Measurements from ENCODE around the gene FANCC.

The FANCC gene

DNA sequence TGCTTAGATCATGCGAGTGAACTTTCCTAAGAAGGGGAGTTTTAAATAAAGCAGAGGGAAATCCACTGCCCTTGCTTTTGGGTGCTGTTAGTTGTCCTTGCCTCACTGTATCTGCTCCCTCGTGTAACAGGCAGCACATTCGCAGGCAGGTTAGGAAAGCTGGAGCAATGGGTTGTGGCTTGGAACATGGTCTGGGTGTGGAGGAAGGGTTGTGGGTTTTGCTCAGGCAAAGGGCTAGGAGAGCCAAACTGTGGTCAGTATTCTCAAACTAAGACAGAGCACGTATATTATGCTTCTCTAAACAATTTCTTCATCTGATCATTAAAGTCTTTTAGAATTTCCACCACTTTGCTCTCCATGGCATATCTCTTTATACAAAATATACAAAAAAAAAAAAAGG lies 135.7 kb downstream of the FANCC start:
- peaks cover 3% of the 10 kb centered on the region for H3K36me3 Mint-ChIP-seq (ENCODE audit: low read depth)
- H3K4me3 Mint-ChIP-seq, result no peak overlapping the region
- no peak overlapping the region for H3K27ac Mint-ChIP-seq
- TF ChIP-seq, protein P1, sequence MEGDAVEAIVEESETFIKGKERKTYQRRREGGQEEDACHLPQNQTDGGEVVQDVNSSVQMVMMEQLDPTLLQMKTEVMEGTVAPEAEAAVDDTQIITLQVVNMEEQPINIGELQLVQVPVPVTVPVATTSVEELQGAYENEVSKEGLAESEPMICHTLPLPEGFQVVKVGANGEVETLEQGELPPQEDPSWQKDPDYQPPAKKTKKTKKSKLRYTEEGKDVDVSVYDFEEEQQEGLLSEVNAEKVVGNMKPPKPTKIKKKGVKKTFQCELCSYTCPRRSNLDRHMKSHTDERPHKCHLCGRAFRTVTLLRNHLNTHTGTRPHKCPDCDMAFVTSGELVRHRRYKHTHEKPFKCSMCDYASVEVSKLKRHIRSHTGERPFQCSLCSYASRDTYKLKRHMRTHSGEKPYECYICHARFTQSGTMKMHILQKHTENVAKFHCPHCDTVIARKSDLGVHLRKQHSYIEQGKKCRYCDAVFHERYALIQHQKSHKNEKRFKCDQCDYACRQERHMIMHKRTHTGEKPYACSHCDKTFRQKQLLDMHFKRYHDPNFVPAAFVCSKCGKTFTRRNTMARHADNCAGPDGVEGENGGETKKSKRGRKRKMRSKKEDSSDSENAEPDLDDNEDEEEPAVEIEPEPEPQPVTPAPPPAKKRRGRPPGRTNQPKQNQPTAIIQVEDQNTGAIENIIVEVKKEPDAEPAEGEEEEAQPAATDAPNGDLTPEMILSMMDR (IDR thresholded peaks at IDR 0.05; ENCODE audit: unreplicated experiment in 3 of 3), result no peak
- peaks cover 3% of the 10 kb centered on the region for H3K27me3 Mint-ChIP-seq (ENCODE audit: low read depth)
- H3K9me3 Mint-ChIP-seq, result no peaks in the 10 kb centered on the region
- H3K4me1 Mint-ChIP-seq, result peaks cover 10% of the 10 kb centered on the region

DNA sequence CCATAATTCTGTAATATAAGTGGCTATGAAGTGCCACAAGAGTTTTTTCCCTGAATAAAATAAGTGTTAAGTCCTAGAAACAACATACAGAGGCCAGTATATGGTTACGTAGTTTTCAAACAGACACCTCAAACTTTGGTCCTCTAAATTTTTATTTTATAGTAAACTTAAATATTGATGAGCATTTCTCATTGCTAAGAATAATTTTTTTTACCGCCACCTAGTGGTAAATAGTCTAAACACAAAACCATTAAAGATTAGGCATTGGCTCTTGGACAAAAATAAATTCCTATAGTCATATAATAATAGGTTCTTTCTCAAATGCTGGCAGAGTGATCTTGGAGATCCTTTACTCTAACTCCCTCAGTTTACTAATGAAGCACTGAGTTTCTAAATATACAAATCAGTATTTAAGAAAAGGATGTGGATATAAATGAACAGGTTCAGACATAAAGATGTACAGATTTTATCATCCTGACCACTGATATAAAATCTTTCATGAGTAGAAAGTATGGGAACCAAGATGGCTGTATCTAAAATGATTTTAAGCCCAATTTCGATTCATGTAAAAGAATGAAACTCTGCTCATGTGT lies 136.2 kb downstream of the FANCC start:
- peaks cover 3% of the 10 kb centered on the region for H3K36me3 Mint-ChIP-seq (ENCODE audit: low read depth)
- no peaks in the 10 kb centered on the region for H3K9me3 Mint-ChIP-seq
- H3K4me1 Mint-ChIP-seq, result peaks cover 15% of the 10 kb centered on the region
- TF ChIP-seq, protein P1 (IDR thresholded peaks at IDR 0.05; ENCODE audit: unreplicated experiment in 3 of 3), result peak; percentile 44 to 64 (median 50)
- H3K27me3 Mint-ChIP-seq (ENCODE audit: low read depth), result peaks cover 3% of the 10 kb centered on the region
- no peak overlapping the region for H3K4me3 Mint-ChIP-seq
- no peak overlapping the region for H3K27ac Mint-ChIP-seq

DNA sequence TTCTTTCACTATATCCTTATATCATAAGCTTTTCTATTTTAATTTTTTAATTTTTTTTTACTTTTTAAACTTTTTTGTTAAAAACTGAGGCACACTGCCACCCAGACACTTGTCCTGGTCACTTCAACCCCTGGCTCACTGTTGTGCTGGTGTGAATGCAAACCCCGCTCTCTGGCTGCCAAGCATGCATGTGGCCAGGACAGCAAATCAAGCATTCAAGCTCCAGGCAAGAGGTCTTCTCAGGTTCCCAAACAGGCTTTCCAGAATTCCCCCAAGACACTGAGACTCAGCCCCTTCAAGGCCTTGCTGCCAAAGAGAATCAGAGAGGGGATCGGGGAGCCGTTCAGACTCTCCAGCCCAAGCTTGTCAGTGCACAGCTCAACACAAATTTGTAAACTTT lies 139.9 kb downstream of the FANCC start:
- Mint-ChIP-seq H3K27me3 (ENCODE audit: low read depth) (no peaks in the 10 kb centered on the region), H3K4me3 (no peak overlapping the region), H3K27ac (no peak overlapping the region), H3K9me3 (no peaks in the 10 kb centered on the region), H3K36me3 (ENCODE audit: low read depth) (no peaks in the 10 kb centered on the region), H3K4me1 (peaks cover 20% of the 10 kb centered on the region)
- TF ChIP-seq, protein P1 (IDR thresholded peaks at IDR 0.05; ENCODE audit: unreplicated experiment in 3 of 3), result no peak

DNA sequence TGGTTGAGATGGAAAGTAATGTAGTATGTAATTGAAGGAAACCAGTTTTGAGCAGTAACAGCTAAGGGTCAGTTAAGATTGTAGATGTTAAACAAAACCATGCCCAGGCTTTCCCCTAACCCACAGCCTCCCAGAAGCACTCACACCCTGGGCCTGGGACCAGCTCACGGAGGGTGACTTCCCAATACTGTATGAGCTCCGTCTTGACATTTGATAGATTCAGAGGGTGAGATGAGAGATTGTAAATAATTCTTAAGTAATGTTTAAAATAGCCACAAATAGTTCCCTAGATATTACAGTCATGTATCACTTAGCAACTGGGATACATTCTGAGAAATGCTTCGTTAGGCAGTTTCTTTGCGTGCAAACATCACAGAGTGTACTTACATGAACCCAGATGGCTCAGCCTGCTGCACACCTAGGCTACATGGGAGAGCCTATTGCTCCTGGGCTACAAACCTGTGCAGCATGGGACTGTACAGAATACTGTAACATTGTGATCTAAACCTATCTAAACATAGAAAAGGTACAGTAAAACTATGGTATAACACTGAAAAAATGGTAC lies 140.7 kb downstream of the FANCC start:
- no peak overlapping the region for H3K4me3 Mint-ChIP-seq
- no peaks in the 10 kb centered on the region for H3K27me3 Mint-ChIP-seq (ENCODE audit: low read depth)
- H3K9me3 Mint-ChIP-seq, result no peaks in the 10 kb centered on the region
- H3K27ac Mint-ChIP-seq, result no peak overlapping the region
- H3K4me1 Mint-ChIP-seq, result peaks cover 21% of the 10 kb centered on the region
- TF ChIP-seq, protein P1 (IDR thresholded peaks at IDR 0.05; ENCODE audit: unreplicated experiment in 3 of 3), result no peak
- no peaks in the 10 kb centered on the region for H3K36me3 Mint-ChIP-seq (ENCODE audit: low read depth)

DNA sequence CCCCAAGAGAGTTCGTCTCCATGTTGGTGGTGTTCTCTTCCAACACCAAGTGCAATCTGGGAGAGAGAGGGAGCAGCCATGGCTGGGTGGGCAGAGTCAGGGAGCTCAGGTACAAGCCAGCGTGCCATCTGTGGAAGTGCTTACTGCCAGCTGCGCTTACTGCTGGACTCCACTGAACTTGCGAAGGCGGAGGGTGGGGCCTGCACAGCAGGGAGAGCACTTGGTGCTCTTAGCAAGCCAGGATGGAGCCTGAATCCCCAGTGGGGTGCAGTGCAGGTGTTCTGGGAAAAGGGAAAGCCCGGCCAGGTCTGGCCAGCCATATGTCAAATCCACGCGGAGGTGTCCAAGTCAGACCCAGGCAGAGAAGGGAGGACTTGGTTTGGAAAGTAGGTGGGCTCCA lies 142.0 kb downstream of the FANCC start:
- Mint-ChIP-seq H3K9me3 (no peaks in the 10 kb centered on the region), H3K27me3 (ENCODE audit: low read depth) (no peaks in the 10 kb centered on the region), H3K27ac (no peak overlapping the region), H3K4me3 (no peak overlapping the region), H3K36me3 (ENCODE audit: low read depth) (no peaks in the 10 kb centered on the region), H3K4me1 (peaks cover 31% of the 10 kb centered on the region)
- TF ChIP-seq, protein P1 (IDR thresholded peaks at IDR 0.05; ENCODE audit: unreplicated experiment in 3 of 3), result no peak

DNA sequence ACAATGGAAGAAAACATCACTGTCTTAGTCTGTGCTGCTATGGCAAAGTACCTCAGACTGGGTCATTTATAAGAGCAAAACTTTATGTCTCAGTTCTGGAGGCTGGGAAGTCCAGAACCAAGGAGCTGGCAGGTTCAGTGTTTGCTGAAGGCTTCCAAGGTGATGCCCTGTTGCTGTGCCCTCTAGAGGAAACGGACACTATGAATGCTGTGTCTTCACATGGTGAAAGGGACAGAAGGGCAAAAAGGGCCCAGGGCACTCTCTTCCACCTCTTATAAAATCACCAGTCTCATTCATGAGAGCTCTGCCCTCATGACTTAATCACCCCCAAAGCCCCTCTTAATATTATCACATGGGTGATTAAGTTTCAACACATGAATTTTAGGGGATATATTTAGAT lies 143.5 kb downstream of the FANCC start:
- TF ChIP-seq, protein P1 (IDR thresholded peaks at IDR 0.05; ENCODE audit: unreplicated experiment in 3 of 3), result no peak
- no peaks in the 10 kb centered on the region for H3K9me3 Mint-ChIP-seq
- H3K36me3 Mint-ChIP-seq (ENCODE audit: low read depth), result peaks cover 13% of the 10 kb centered on the region
- H3K27me3 Mint-ChIP-seq (ENCODE audit: low read depth), result no peaks in the 10 kb centered on the region
- peaks cover 35% of the 10 kb centered on the region for H3K4me1 Mint-ChIP-seq
- H3K27ac Mint-ChIP-seq, result no peak overlapping the region
- H3K4me3 Mint-ChIP-seq, result no peak overlapping the region

Measured in nephron (organoid).